IMR-90 (cell line): Measurements from ENCODE around the gene MRPL51. TPM values are rescaled to one million over a fixed set of nuclear protein-coding genes. Genes with fewer than 3 reads are reported as not detected.

Source experiments
- ATAC-seq: fragments of 200-7000 bp; cut with Tn5 transposase; 2 replicates; pipeline ENCODE4 v1.9.1; 2020; ENCODE audit warnings: low read depth, mild to moderate bottlenecking, moderate library complexity
- BruUV-seq: library from RNA; stranded (reverse); fragments of 400-500 nt; replicated peaks from 2 replicates; lab custom pipeline; 2021; lab: Mats Ljungman, UMichigan
- CTCF ChIA-PET: fragments of 300-600 bp; formaldehyde crosslinking; extraction: SDS; loops from one replicate; lab custom pipeline; 2021; ENCODE audit warnings: antibody characterized with exemption; lab: Yijun Ruan, JAX
- POLR2A ChIA-PET: fragments of 300-600 bp; sonication (Branson Sonifier 250); formaldehyde crosslinking; loops from one replicate; lab custom pipeline; 2022; ENCODE audit warnings: antibody characterized with exemption; ENCODE audit not compliant: unreplicated experiment; lab: Charles Lee
- DNase-seq: peaks from one replicate; pipeline ENCODE4 v3.0.0; 2013
- H2AFZ ChIP-seq: replicated peaks from 2 replicates; pipeline ENCODE3; 2013; ENCODE audit warnings: low read length, mild to moderate bottlenecking; ENCODE audit not compliant: poor library complexity
- H2AK5ac ChIP-seq: 2 replicates; pipeline ENCODE4 v1.6.1; 2013; ENCODE audit warnings: low read depth, low read length, inconsistent platforms
- H2AK9ac ChIP-seq: replicated peaks from 2 replicates; pipeline ENCODE3; 2013; ENCODE audit warnings: mild to moderate bottlenecking, low read depth, low read length, moderate library complexity; ENCODE audit not compliant: poor library complexity
- H2BK120ac ChIP-seq: 2 replicates; pipeline ENCODE4 v1.6.1; 2013; ENCODE audit warnings: low read depth, low read length, inconsistent platforms
- H2BK15ac ChIP-seq: 3 replicates; pipeline ENCODE4 v1.6.1; 2013; ENCODE audit warnings: low read depth, low read length, inconsistent platforms
- H2BK20ac ChIP-seq: 2 replicates; pipeline ENCODE4 v1.6.1; 2013; ENCODE audit warnings: low read depth, mild to moderate bottlenecking, inconsistent platforms, low read length, moderate library complexity
- H2BK5ac ChIP-seq: 2 replicates; pipeline ENCODE4 v1.6.1; 2013; ENCODE audit warnings: mild to moderate bottlenecking, low read depth, low read length, inconsistent platforms; ENCODE audit not compliant: poor library complexity, severe bottlenecking
- H3K14ac ChIP-seq: replicated peaks from 2 replicates; pipeline ENCODE4 v1.6.1; 2013; ENCODE audit warnings: low read depth, low read length, inconsistent platforms
- H3K18ac ChIP-seq: 2 replicates; pipeline ENCODE4 v1.6.1; 2013; ENCODE audit warnings: low read depth, low read length, control low read depth
- H3K23ac ChIP-seq: 2 replicates; pipeline ENCODE4 v1.6.1; 2013; ENCODE audit warnings: low read depth, low read length, inconsistent platforms
- H3K27ac ChIP-seq: 2 replicates; pipeline ENCODE4 v1.5.1; 2013; ENCODE audit warnings: mild to moderate bottlenecking, control low read depth, low read length; ENCODE audit not compliant: insufficient read depth
- H3K27me3 ChIP-seq: 2 replicates; pipeline ENCODE4 v1.6.1; 2013; ENCODE audit warnings: low read length; ENCODE audit not compliant: control insufficient read depth, insufficient read depth
- H3K36me3 ChIP-seq: 2 replicates; pipeline ENCODE4 v1.6.1; 2013; ENCODE audit warnings: low read length, mixed read lengths; ENCODE audit not compliant: control insufficient read depth, insufficient read depth
- H3K4ac ChIP-seq: 2 replicates; pipeline ENCODE4 v1.6.1; 2013; ENCODE audit warnings: low read depth, low read length, inconsistent platforms
- H3K4me1 ChIP-seq: 2 replicates; pipeline ENCODE4 v1.6.1; 2013; ENCODE audit warnings: low read length, mixed read lengths; ENCODE audit not compliant: control insufficient read depth, insufficient read depth
- H3K4me2 ChIP-seq: 2 replicates; pipeline ENCODE4 v1.6.1; 2013; ENCODE audit warnings: low read depth, mild to moderate bottlenecking, control low read depth, low read length, moderate library complexity
- H3K4me3 ChIP-seq: 2 replicates; pipeline ENCODE4 v1.5.1; 2013; ENCODE audit warnings: low read depth, mild to moderate bottlenecking, control low read depth, low read length, moderate library complexity; ENCODE audit not compliant: insufficient read depth
- H3K56ac ChIP-seq: 2 replicates; pipeline ENCODE4 v1.6.1; 2013; ENCODE audit warnings: low read length, inconsistent platforms; ENCODE audit not compliant: insufficient read depth; ENCODE audit errors: extremely low read depth
- H3K79me1 ChIP-seq, 2 experiments: 2 replicates each; pipeline ENCODE4 v1.6.1; 2013; ENCODE audit warnings: low read length in 2 of 2, inconsistent platforms in 1 of 2, low read depth in 1 of 2
- H3K9ac ChIP-seq: 2 replicates; pipeline ENCODE4 v1.6.1; 2013; ENCODE audit warnings: low read depth, low read length, control low read depth
- H3K9me1 ChIP-seq: 2 replicates; pipeline ENCODE4 v1.6.1; 2013; ENCODE audit warnings: low read length, inconsistent platforms; ENCODE audit not compliant: insufficient read depth
- H3K9me3 ChIP-seq: 2 replicates; pipeline ENCODE4 v1.6.1; 2013; ENCODE audit warnings: low read length; ENCODE audit not compliant: control insufficient read depth, insufficient read depth
- H4K20me1 ChIP-seq: 2 replicates; pipeline ENCODE4 v1.6.1; 2013; ENCODE audit warnings: low read length, inconsistent platforms; ENCODE audit not compliant: insufficient read depth
- H4K5ac ChIP-seq: 2 replicates; pipeline ENCODE4 v1.6.1; 2013; ENCODE audit warnings: mild to moderate bottlenecking, low read depth, low read length, control low read depth
- H4K8ac ChIP-seq, 2 experiments: 2 replicates each; pipeline ENCODE4 v1.6.1; 2013; ENCODE audit warnings: low read depth in 2 of 2, low read length in 2 of 2, control low read depth in 1 of 2, inconsistent platforms in 1 of 2
- H4K91ac ChIP-seq: 2 replicates; pipeline ENCODE4 v1.6.1; 2013; ENCODE audit warnings: low read depth, low read length, inconsistent platforms; ENCODE audit not compliant: insufficient read depth
- BHLHE40 ChIP-seq: fragments of 150-350 bp; IDR thresholded peaks from 2 replicates; pipeline ENCODE4 v1.6.1; 2016; ENCODE audit warnings: mild to moderate bottlenecking, low read depth, low read length
- CEBPB ChIP-seq: IDR thresholded peaks from 2 replicates; pipeline ENCODE4 v1.6.1; 2012; ENCODE audit warnings: low read depth, low read length, improper control_type of control experiment
- MAZ ChIP-seq: IDR thresholded peaks from 2 replicates; pipeline ENCODE4 v1.6.1; 2012; ENCODE audit warnings: low read depth, mild to moderate bottlenecking, low read length, improper control_type of control experiment, moderate library complexity, borderline replicate concordance
- WGBS, 2 experiments: methylation state at CpG; one replicate each; pipeline versions ENCODE4 v1.1.5 to v1.1.7; 2013; ENCODE audit warnings: missing lambda C conversion rate in 2 of 2; ENCODE audit not compliant: insufficient read length in 1 of 2; ENCODE audit errors: extremely low coverage in 2 of 2; 5-methylcytosine and 5-hydroxymethylcytosine counted together
- dilution Hi-C: fragments of 300-500 bp; cut with HindIII; formaldehyde crosslinking; loops from one replicate; pipeline ENCODE4 v1.14.3; 2018; ENCODE audit warnings: low sequenced_read_pairs; ENCODE audit not compliant: unreplicated experiment
- in situ Hi-C: fragments of 300-500 bp; cut with MboI; formaldehyde crosslinking; loops from 3 replicates; pipeline ENCODE4 v1.14.3; 2019; ENCODE audit warnings: low sequenced_read_pairs, inconsistent platforms, mixed read lengths
- intact Hi-C: fragments of 100-400 bp; cut with micrococcal nuclease; formaldehyde crosslinking; loops from 2 replicates; pipeline ENCODE4 v1.10.0; 2022
- polyA plus RNA-seq, 3 experiments: library from polyadenylated mRNA; depleted of rRNA; stranded (reverse); fragments of >200 nt; gene quantifications; 2 replicates each; pipeline ENCODE4 v1.2.3, GENCODE V29; 2012; ENCODE audit warnings: low replicate concordance in 1 of 3
- total RNA-seq: library from RNA; depleted of rRNA; stranded (reverse); fragments of >200 nt; gene quantifications from 2 replicates; pipeline ENCODE4 v1.2.3, GENCODE V29; 2012
- TF ChIP-seq, protein P1 (sequence below): fragments of 150-350 bp; IDR thresholded peaks from 2 replicates; pipeline ENCODE4 v1.6.1; 2016; ENCODE audit warnings: low read depth, mild to moderate bottlenecking, low read length, moderate library complexity, borderline replicate concordance

MRPL51 gene
- total and polyA plus RNA-seq, 2 of the 4 experiments (the other 2 are of a cell fraction): 80.1 to 160 TPM

DNA sequence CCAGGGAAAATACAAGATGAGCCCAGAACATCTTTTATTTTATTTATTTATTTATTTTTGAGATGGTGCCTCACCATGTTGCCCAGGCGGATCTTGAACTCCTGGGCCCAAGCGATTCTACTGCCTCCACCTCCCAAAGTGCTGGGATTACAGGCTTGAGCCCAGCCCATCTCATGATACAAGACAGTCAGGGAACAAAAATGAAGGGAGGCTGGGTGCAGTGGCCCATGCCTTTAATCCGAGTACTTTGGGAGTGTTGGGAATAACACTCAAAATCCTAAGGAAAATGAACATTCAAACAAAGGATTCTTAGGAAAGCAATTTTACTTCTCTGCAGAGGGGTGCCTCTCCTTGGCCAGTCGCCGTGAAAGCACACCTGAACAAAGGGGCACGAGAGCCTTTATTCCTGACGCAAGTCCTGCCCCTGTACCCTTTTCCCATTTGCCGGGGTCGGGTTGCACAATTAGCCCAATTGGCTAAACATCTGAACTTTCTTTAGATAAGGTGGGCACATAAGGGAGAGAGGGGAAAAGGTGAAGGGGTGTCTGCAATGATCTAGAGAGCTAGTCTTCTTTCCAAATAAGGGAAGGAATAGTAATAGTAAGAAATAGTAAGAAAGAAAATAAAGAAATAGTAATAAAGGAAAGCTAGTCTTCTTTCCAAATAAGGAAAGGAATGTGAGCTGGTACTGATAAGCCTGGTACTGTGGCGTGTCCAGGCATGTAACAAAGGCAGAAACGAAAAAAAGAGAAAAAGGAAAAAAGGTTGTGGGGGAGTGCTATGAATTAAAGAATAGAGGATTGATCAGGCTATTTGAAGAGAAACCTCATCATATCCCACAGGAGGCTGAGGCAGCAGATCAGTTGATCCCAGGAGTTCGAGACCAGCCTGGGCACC is 14.3 kb upstream of the MRPL51 start:
- H3K9me3 ChIP-seq: no peaks in the 10 kb centered on the region
- no peak overlapping the region for H3K4me3 ChIP-seq
- peak overlapping the region; percentile 94 for H3K14ac ChIP-seq
- H3K4me1 ChIP-seq: peaks cover 10% of the 10 kb centered on the region
- CTCF ChIA-PET: interaction anchor here (0.6 to 0.7 kb wide), 3 partner anchors 12 to 328 kb away, joined by 3 to 6 read pairs (median 4); no protein-coding TSS in a partner anchor
- WGBS, 2 experiments: 80% methylated on average over 1 of the region's 12 CpGs; no CpG with 5 or more reads in 1 of the 2 experiments
- H3K27me3 ChIP-seq: no peaks in the 10 kb centered on the region
- intact Hi-C loops (no loop called here), dilution Hi-C loops (no loop called here), in situ Hi-C loops (no loop called here)
- POLR2A ChIA-PET: interaction anchor here (1.3 kb wide), 1 partner anchor 27 kb away, joined by 15 read pairs; the partner anchor contains the start of gene GAPDH
- peaks cover 19% of the 10 kb centered on the region for H3K36me3 ChIP-seq
- peak overlapping the region; percentile 93 for H2AK9ac ChIP-seq
- no peaks in the 10 kb centered on the region; the same call in none of the 2 replicates for H3K9me1 ChIP-seq
- H3K56ac ChIP-seq: peak overlapping the region; percentile 88; the same call in 1 of the 2 replicates
- H4K20me1 ChIP-seq: no peaks in the 10 kb centered on the region
- peak overlapping the region; percentile 100 for H3K18ac ChIP-seq
- H2AK5ac ChIP-seq: peak overlapping the region; percentile 93
- H2BK120ac ChIP-seq: peak overlapping the region; percentile 97
- DNase-seq (peak; percentile 42), ATAC-seq (peak; percentile 86)
- no TSS peak for BruUV-seq
- H4K8ac ChIP-seq: peak overlapping the region; percentile 98 to 99
- peak overlapping the region; percentile 96 for H3K4ac ChIP-seq
- peak overlapping the region; percentile 63 for H2AFZ ChIP-seq
- H3K27ac ChIP-seq: peak overlapping the region; percentile 93
- H3K4me2 ChIP-seq: no peak overlapping the region
- H4K91ac ChIP-seq: peak overlapping the region; percentile 96
- peak overlapping the region; percentile 97 for H2BK15ac ChIP-seq
- H2BK5ac ChIP-seq: peak overlapping the region; percentile 97
- peak overlapping the region; percentile 37; the same call in 1 of the 2 replicates for H3K9ac ChIP-seq
- H3K23ac ChIP-seq: peak overlapping the region; percentile 96; the same call in 1 of the 2 replicates
- peak overlapping the region; percentile 99 for H4K5ac ChIP-seq
- TF ChIP-seq CEBPB (peak; percentile 22; the same call in 1 of the 2 replicates), BHLHE40 (no peak), MAZ (no peak)
- TF ChIP-seq, protein P1, sequence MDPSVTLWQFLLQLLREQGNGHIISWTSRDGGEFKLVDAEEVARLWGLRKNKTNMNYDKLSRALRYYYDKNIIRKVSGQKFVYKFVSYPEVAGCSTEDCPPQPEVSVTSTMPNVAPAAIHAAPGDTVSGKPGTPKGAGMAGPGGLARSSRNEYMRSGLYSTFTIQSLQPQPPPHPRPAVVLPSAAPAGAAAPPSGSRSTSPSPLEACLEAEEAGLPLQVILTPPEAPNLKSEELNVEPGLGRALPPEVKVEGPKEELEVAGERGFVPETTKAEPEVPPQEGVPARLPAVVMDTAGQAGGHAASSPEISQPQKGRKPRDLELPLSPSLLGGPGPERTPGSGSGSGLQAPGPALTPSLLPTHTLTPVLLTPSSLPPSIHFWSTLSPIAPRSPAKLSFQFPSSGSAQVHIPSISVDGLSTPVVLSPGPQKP: no peak
- H2BK20ac ChIP-seq: peak overlapping the region; percentile 90
- H3K79me1 ChIP-seq: peaks cover 42 to 60% of the 10 kb centered on the region in 2 experiments
